ENCODE data around the gene NXPE4. TPM values are rescaled to one million over a fixed set of nuclear protein-coding genes. Genes with fewer than 3 reads are reported as not detected.

The NXPE4 gene
- total and polyA plus RNA-seq, 5 experiments from 2014 or later: not detected

Other genes with a start within 250 kb of the NXPE4 start
- gene C11orf71, start 195.3 kb downstream of the NXPE4 start, total RNA-seq: 10 to 100 TPM; 18.2 to 18.3 TPM
- gene C11orf71, start 195.3 kb downstream of the NXPE4 start, polyA plus RNA-seq: 10 to 100 TPM; 11.8 to 19.2 (median 16.1) TPM
- gene RBM7, start 195.1 kb downstream of the NXPE4 start, total RNA-seq: 10 to 100 TPM; 46.2 to 46.4 TPM
- 10 to 100 TPM; 13.8 to 34.0 (median 20.3) TPM for gene RBM7, start 195.1 kb downstream of the NXPE4 start, polyA plus RNA-seq
- 10 to 100 TPM; 60.6 to 65.0 TPM for gene REXO2, start 156.3 kb downstream of the NXPE4 start, total RNA-seq
- gene REXO2, start 156.3 kb downstream of the NXPE4 start, polyA plus RNA-seq: 10 to 100 TPM; 45.8 to 49.5 (median 47.9) TPM
- gene NXPE1, start 35.9 kb downstream of the NXPE4 start, total RNA-seq: not detected
- gene NXPE1, start 35.9 kb downstream of the NXPE4 start, polyA plus RNA-seq: not detected
- gene NXPE2, start 82.7 kb upstream of the NXPE4 start, total RNA-seq: not detected
- not detected for gene NXPE2, start 82.7 kb upstream of the NXPE4 start, polyA plus RNA-seq